Bone marrow (tissue), 2 donors: ENCODE data around the gene MDH1B.

Experiments
- DNase-seq, 2 donors: peaks; one replicate each; lab custom pipeline; 2025; lab: John Stamatoyannopoulos, UW

MDH1B gene

GRCh38 chr2:206693399-206694137 is 71.6 kb downstream of the MDH1B start:
- DNase-seq = peak in 1 of 2 donors; percentile 49

DNA sequence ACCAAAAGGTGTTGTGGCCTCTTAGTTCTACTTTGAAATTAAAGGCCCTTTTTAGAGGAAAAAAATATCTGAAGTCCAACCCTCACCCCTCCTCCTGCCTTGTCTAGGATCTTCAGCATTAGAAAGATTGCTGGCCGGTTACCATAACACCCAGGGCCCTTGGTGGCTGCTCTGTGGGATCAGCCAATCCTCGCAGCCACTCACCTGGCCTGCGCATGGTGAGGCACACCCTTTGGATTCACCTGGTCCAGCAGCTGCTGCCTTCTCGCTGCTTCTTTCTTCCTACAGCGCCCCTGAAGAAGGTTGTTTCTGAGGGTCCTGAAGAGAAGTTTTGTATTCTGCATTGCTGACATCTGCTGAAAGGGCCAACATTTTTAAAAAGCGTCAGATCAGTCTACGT is 72.2 kb downstream of the MDH1B start:
- DNase-seq = no peak

GRCh38 chr2:206688990-206689389 is 76.1 kb downstream of the MDH1B start:
- DNase-seq = no peak

DNA sequence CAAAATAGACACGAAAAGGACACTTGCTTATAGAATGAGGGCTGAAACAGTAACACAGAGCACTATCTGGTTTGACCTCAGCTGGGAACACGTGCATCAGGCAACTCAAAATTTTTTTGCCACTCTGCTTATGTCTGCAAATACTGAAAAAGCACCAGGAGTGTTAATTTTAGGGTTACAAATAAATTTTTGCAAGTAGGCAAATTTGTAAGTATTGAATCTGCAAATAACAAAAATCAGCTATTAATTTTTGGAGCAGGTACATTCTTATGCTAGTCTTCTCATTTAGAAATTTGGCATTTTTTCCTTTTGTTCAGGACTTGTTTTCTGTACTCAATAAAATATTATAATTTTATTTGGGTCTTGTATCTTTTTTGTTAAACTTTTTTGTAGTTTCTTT is 76.7 kb downstream of the MDH1B start:
- no peak for DNase-seq
